HG02884 (cell line): ENCODE results near the gene PTPRG.
"Not testable (repeated sequence)": the region's sequence is repeated elsewhere in the genome, so short reads cannot be mapped to it uniquely, and the experiment has no call there.

Experiments used
- ATAC-seq: cut with Tn5 transposase; IDR thresholded peaks from one replicate; pipeline ENCODE4 v1.9.1; 2021; ENCODE audit warnings: mild to moderate bottlenecking, moderate library complexity; ENCODE audit not compliant: unreplicated experiment

PTPRG gene

DNA sequence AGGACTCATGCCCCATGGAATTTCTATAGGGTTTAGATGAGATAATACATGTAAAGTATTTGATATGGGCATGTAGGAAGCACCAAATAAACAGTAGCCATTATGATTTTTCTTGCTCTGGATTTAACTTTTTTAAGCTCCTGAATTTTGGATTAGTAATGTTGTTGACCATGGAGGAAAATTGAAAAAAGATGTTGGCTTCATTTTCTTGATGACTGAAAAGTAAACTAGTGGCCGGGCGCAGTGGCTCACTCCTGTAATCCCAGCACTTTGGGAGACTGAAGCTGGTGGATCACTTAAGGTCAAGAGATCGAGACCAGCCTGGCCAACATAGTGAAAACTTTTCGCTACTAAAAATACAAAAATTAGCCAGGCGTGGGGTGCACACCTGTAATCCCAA lies 120.3 kb downstream of the PTPRG start:
- ATAC-seq = no peak

- ATAC-seq = no peak
Measured at GRCh38 chr3:61682671-61683548, 121.5 kb downstream of the PTPRG start.

DNA sequence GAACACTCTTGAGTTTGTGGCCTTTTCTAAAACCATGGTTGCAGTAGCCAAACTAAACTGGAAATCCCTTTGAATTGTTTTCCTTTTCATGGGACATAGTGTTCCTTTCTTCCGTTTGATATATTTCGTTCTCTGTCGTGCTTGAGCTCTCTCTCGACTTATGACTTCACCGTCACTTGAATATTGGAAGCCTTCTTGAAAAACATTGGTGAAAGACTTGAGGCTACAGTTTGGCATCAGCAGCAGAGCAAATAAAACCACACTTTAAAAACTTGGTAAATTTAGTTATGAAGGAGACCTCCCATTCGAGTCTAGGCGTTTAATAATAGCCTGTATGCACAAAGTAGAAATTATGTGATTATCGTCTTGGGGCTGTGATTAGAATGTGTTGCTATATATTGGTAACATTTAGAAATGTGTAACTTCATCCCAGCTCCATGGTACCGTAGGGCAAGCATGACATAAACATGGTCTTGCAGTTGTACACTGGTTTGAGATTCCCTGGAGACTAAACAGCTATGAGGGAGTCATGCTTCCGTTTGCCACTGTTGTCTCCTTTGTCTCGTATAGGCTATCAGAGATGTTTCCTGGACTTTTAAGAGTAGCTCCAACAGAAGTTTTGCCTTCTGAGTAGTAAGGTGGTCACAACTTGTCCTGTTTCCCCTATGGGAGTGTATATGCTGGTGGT lies 122.3 kb downstream of the PTPRG start:
- no peak for ATAC-seq

GRCh38 chr3:61684386-61684785 lies 123.0 kb downstream of the PTPRG start:
- ATAC-seq = no peak

GRCh38 chr3:61685755-61686154 lies 124.4 kb downstream of the PTPRG start:
- no peak for ATAC-seq

DNA sequence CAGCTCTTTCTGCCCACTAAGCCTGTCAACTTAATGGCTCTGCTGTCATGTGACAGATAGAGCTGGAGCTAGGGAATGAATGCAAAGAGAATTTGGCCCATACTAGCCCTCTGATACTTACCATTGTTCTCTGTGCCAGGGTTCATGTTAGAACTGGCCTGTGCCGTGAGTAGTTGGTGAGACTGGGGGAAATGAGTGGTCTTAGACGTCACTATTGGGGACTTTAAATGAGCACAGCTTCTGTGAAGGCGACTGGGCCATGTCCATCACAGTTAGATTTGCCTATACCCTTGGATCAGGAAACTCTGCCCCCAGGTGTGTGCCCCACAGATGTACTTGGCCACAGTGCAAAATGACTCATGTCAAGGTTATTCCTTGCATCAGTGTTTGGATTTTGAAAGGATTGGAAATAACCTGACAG lies 124.9 kb downstream of the PTPRG start:
- ATAC-seq = no peak

- no peak for ATAC-seq
Measured at GRCh38 chr3:61687206-61687605, 125.8 kb downstream of the PTPRG start.

- no peak for ATAC-seq
Measured at GRCh38 chr3:61687663-61688306, 126.4 kb downstream of the PTPRG start.

GRCh38 chr3:61688307-61688984 lies 127.1 kb downstream of the PTPRG start:
- no peak for ATAC-seq

DNA sequence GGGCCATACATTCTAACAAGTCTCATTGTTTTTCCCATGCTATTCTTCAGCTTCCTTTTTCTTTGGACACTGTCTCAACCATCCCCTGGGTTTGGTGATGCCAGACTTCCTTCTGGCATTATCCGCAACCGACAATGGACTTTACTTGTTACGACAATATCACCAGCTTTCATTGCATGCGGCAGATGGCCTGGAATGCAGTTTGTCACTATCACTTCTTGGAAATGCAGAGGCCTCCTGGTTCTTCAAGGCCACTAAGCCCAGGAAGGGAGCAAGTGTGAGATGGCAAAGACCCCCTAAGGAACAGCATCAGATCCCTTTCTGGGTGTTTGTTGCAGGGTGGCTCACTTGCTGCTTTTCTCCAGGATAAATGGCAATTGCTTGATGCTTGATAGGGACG lies 128.6 kb downstream of the PTPRG start:
- ATAC-seq = no peak

DNA sequence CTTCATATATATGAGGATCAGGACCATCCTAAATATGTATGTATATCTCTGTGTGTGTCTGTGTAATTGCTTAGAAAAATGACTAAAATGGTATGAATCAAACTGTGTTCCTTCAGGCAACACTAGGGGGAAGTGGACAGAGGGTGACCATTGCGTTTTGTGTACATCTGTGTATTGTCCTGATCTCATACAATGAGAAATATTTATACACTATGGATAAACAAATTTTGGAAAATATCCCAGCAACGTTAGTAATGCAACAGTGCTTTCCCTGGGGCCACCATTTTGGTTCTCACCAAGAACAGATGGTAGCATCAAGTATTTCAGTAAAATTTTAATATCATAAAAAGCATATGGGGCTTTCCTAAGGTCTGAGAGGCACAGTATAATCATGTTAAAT lies 130.1 kb downstream of the PTPRG start:
- ATAC-seq = no peak

DNA sequence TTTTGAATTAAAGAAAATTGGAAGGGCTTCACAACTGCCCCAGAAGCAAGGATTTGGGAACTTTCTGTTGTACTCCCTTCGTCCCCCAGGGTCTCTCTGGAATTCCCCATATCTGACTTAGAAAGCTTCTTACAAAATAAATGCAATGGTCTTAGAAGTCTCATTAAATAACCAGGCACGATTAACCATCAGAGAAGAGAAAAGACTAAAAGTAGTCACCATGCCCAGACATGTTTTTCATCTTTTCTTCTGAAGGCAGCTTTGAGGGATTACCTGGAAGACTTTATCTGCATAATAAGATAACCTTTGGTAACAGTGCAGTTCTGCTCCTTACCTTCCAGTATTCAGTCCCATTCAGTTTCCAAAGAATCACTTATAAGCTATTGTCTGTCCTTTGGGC lies 135.9 kb downstream of the PTPRG start:
- no peak for ATAC-seq

DNA sequence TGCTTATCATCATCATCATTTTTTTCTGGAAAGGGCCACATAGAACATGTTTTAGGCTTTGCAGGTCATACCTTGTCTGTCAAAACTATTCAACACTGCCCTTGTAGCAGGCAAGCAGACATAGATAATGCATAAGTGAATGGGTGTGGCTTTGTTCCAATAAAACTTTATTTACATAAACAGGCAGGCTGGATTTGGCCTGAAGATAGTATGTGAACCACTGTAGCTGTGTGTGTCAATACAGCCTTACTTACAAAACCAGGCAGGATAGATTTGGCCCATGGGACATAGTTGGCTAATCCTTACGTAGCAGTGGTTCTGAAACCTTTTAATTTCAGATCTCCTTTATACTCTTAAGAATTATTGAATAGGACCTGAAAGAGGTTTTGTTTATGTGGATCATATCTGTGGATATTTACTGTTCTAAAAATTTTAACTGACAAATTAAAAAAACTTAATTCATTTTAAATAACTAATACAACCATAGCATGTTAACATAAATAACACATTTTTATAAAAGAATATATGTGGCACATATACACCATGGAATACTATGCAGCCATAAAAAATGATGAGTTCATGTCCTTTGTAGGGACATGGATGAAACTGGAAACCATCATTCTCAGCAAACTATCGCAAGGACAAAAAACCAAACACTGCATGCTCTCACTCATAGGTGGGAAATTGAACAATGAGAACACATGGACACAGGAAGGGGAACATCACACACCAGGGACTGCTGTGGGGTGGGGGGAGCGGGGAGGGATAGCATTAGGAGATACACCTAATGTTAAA lies 137.1 kb downstream of the PTPRG start:
- not testable (repeated sequence) for ATAC-seq

DNA sequence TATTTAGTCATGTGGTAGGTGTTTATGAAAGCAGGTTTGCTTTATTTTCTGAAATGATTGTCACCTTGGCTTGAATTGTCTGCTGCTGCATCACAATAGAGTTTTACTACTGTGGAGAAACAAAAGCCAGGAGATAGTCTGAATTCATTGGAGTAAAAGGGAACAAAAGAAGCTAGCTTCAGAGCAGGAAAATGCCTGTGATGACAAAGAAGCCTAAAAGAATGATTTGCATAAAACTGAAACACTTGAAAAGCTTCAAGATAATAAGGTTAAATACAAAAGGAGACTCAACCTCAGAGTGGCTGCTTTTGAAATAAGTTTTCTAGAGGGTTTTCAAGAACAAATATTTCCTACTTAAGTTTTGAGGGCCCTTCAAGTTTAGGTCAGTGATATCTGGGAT lies 138.3 kb downstream of the PTPRG start:
- no peak for ATAC-seq

DNA sequence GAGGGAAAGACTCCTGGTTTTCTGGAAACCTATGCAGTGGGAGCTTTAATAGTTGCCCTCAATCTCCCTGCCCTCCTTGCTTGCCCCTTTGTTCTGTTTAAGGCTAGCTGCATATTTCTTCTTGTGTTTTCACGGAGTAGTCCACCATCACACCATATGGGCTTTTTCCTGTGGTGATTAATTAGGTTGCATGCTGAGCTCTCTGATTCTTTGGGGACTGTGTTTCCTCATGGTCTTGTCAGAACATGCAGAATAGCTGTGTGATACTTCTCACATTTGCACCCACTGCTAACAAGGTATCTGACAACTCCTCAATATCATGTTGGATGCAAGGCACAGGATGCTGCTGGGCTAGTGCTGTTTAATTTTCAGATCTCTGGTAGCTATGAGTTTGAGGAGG lies 139.6 kb downstream of the PTPRG start:
- ATAC-seq = no peak

GRCh38 chr3:61702453-61702852 lies 141.1 kb downstream of the PTPRG start:
- no peak for ATAC-seq

- ATAC-seq = no peak
Measured at GRCh38 chr3:61704807-61705206, 143.4 kb downstream of the PTPRG start.

DNA sequence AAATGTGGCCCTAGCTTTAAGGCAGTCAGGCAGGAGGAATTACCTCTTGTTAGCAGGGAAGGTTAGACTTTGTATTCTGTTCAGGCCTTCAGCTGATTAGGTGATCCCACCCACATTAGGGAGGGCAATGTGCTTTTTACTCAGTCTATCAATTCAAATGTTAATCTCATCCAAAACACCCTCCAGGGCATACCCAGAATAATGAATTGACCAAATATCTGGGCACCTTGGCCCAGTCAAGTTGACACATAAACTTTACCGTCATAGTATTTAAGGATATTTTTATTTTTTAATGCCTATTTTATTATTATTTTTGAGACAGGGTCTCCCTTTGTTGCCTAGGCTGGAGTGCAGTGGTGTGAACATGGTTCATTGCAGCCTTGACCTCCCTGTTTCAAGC lies 146.1 kb downstream of the PTPRG start:
- no peak for ATAC-seq

DNA sequence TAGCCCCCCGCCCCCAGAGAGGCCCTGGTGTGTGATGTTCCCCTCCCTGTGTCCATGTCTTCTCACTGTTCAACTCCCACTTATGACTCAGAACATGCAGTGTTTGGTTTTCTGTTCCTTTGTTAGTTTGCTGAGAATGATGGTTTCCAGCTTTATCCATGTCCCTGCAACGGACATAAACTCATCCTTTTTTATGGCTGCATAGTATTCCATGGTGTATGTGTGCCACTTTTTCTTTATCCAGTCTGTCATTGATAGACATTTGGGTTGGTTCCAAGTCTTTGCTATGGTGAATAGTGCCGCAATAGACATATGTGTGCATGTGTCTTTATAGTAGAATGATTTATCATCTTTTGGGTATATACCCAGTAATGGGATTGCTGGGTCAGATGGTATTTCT lies 149.5 kb downstream of the PTPRG start:
- not testable (repeated sequence) for ATAC-seq

- no peak for ATAC-seq
Measured at GRCh38 chr3:61714225-61714624, 152.9 kb downstream of the PTPRG start.
